Activated CD4-positive, alpha-beta T cell treated with anti-CD3 and anti-CD28 coated beads, Interleukin-2, amount 10 ng/mL, durations not matched to agents 24 days and 14 days (primary cell): ENCODE results near the gene GRIPAP1. TPM values are rescaled to one million over a fixed set of nuclear protein-coding genes. Genes with fewer than 3 reads are reported as not detected.

Experiments used
- DNase-seq: peaks from one replicate; pipeline ENCODE4 v3.0.0; 2022
- H3K27ac Mint-ChIP-seq: one replicate; pipeline ENCODE4 v1.8.0; 2022; ENCODE audit warnings: mild to moderate bottlenecking, mixed read lengths
- H3K27me3 Mint-ChIP-seq: one replicate; pipeline ENCODE4 v1.8.0; 2022; ENCODE audit warnings: mixed read lengths
- H3K36me3 Mint-ChIP-seq: one replicate; pipeline ENCODE4 v1.8.0; 2022; ENCODE audit warnings: low read depth, mild to moderate bottlenecking, mixed read lengths
- H3K4me1 Mint-ChIP-seq: one replicate; pipeline ENCODE4 v1.8.0; 2021; ENCODE audit warnings: mixed read lengths
- H3K4me3 Mint-ChIP-seq: one replicate; pipeline ENCODE4 v1.8.0; 2022; ENCODE audit warnings: mild to moderate bottlenecking, moderate library complexity, mixed read lengths
- H3K9me3 Mint-ChIP-seq: one replicate; pipeline ENCODE4 v1.8.0; 2021; ENCODE audit warnings: mixed read lengths
- intact Hi-C: fragments of 100-400 bp; cut with micrococcal nuclease; formaldehyde crosslinking; loops from one replicate; pipeline ENCODE4 v1.15.1; 2023
- total RNA-seq: library from RNA; stranded (reverse); gene quantifications from 2 replicates; pipeline ENCODE4 v1.2.3, GENCODE V29; 2022

The GRIPAP1 gene
- total RNA-seq, 1 donor from 2014 or later, result 85.7 TPM

DNA sequence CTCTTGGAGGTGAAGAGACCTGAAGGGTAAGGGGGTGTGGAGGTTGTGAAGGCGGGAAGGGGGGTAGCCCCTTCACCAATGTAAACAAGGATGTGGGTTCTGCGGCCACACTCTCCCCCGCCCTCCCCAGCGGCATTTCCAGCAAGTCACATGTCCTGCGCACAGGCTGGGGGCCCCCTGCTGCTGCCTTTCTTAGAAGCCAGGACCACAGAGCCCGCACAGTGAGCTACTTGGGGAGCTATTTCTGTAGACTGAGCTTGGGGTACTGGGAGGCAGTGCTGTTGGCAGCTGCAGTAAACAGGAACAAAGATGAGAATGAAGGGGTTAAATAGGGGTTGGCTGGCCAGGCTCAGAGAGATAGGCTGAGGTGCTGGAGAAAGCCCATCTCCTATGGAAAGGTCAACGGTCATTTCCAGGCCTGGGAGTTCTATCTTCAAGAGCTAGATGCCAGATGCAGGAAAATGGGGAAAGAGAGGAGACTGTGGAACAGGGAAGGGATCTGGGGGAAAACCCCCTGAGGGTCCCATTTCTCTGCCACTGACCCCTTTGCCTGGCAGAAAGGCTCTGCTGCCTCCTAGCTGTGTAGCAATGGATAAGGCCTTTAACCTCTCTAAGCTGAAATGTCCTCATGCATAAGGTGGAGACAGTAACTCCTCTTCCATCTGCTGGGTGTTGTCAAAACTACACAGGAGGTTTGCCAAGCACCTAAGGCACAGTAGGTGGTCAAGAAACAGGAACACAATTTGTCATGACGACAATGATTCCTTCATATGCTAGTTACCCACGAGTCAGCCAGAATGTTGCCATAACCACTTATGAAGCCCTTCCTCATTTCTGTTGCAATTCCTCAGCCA, 64.8 kb downstream of the GRIPAP1 start:
- peak; percentile 96 for DNase-seq
- peaks cover 54% of the 10 kb centered on the region for H3K36me3 Mint-ChIP-seq
- peak overlapping the region; percentile 82 for H3K4me3 Mint-ChIP-seq
- H3K27me3 Mint-ChIP-seq, result no peaks in the 10 kb centered on the region
- peak overlapping the region; percentile 96 for H3K27ac Mint-ChIP-seq
- H3K4me1 Mint-ChIP-seq, result peaks cover 72% of the 10 kb centered on the region
- intact Hi-C loops, result loop anchor here (1.0 to 5.0 kb wide), 3 partner anchors 18 to 335 kb away; partner anchors contain the start of gene PIM2
- H3K9me3 Mint-ChIP-seq, result no peaks in the 10 kb centered on the region

DNA sequence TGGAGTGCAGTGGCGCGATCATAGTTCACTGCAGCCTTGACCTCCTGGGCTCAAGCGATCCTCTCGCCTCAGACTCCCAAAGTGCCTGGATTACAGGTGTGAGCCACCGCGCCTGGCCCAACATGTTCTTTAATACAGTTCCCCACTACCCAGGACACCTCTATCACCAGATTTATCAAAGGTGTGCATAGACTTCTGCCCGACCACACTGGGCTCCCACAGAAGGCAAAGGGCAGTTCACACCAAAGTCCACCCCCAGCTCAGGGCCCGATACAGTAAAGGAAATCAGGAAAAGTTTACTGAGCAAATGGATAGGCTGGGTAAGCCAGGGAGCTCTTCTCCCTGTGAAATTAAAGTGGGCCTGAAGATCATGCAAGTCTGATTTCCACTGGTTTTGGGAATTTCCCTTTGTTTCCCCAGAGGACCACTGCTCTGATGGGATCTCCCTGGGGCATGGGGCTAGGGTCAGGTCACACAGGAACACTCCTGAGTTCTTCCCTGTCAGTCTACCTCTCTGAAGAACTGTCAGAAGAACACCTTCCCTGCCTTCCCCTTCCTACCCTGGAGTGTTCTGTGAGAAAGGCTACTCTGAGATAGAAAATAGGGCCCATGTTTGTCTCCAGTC, 65.5 kb downstream of the GRIPAP1 start:
- intact Hi-C loops, result loop anchor here (1.0 to 5.0 kb wide), 3 partner anchors 17 to 336 kb away; partner anchors contain the start of gene PIM2
- DNase-seq, result no peak
- no peaks in the 10 kb centered on the region for H3K9me3 Mint-ChIP-seq
- H3K27ac Mint-ChIP-seq, result peak overlapping the region; percentile 96
- no peaks in the 10 kb centered on the region for H3K27me3 Mint-ChIP-seq
- H3K4me1 Mint-ChIP-seq, result peaks cover 64% of the 10 kb centered on the region
- H3K4me3 Mint-ChIP-seq, result peak overlapping the region; percentile 82
- peaks cover 49% of the 10 kb centered on the region for H3K36me3 Mint-ChIP-seq

DNA sequence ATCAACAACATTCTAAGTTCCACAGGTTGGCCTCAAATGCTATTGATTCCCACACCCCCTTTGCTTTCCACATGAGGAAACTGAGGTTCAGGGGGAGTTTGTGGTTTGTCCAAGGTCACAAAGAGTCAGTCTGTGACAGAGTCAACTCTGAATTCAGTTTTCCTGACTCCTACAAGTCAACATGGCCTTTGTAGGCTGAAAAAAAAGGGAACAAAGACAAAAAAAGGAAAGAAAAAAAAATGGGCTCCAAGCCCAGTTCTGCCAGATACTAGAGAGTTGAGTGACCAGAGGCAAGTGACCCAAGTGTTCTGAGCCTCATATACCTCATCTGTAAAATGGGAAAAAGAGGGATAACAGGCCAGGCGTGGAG, 66.8 kb downstream of the GRIPAP1 start:
- intact Hi-C loops, result loop anchor here (5.0 kb wide), 1 partner anchor 337 kb away; no protein-coding TSS in a partner anchor
- H3K36me3 Mint-ChIP-seq, result peaks cover 49% of the 10 kb centered on the region
- peaks cover 57% of the 10 kb centered on the region for H3K4me1 Mint-ChIP-seq
- DNase-seq, result no peak
- H3K9me3 Mint-ChIP-seq, result no peaks in the 10 kb centered on the region
- H3K4me3 Mint-ChIP-seq, result peak overlapping the region; percentile 78
- H3K27me3 Mint-ChIP-seq, result no peaks in the 10 kb centered on the region
- peak overlapping the region; percentile 96 for H3K27ac Mint-ChIP-seq

DNA sequence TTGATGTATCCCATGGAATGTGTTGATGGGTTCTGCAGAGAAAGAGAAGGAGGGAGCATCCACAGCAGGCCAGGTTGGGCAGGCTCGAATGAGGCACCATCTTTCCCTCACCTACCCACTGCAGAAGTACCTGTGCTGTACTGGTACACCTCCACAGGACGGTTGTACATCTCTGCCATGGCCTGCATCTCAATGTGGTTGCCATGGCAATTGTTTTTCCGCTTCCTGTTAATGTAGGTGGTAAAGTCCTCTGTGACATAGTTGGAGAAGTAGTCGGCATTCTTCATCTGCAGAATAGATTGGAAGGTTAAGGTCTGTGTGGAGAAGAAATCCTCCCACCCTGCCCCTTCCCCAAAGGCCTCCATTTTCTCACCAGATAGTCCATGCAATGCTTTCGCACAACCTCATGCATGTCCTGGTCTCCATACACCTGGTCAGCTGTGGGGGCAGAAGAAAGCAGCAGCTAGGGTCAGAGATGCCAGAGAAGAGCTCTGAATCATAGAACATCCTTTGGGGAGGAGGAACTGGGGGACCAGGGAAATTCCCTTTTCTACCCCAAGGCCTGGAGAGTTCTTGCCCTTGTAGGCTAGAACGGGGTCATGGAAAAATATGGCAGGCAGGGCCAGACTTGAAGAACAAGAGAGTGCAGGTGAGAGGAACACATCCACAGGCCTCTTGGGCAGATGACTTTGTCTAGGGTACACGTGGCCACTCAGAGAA, 67.3 kb downstream of the GRIPAP1 start:
- peak; percentile 83 for DNase-seq
- H3K9me3 Mint-ChIP-seq, result no peaks in the 10 kb centered on the region
- intact Hi-C loops, result loop anchor here (5.0 kb wide), 1 partner anchor 338 kb away; no protein-coding TSS in a partner anchor
- peaks cover 52% of the 10 kb centered on the region for H3K4me1 Mint-ChIP-seq
- H3K27me3 Mint-ChIP-seq, result no peaks in the 10 kb centered on the region
- peak overlapping the region; percentile 96 for H3K27ac Mint-ChIP-seq
- H3K36me3 Mint-ChIP-seq, result peaks cover 48% of the 10 kb centered on the region
- peak overlapping the region; percentile 78 for H3K4me3 Mint-ChIP-seq

DNA sequence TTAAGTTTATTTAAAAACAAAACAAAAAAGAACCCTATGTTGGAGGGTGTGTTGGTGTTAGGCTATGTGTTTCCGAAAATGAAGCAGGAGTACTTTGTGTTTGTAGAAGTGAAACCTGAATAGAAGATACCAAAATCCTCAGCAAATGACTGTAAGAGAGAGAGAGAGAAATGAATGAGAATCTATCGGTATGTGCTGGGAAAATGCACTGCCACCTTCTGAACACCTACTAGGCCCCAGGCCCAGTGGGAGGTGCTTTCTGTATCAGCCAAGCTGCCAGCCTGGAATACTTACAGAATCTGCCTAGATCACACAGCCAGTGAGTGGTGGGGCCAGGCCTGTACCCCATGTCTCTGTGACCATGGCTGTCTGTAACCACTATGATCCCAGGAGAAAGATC, 68.3 kb downstream of the GRIPAP1 start:
- H3K4me1 Mint-ChIP-seq, result peaks cover 42% of the 10 kb centered on the region
- no peaks in the 10 kb centered on the region for H3K27me3 Mint-ChIP-seq
- H3K36me3 Mint-ChIP-seq, result peaks cover 51% of the 10 kb centered on the region
- intact Hi-C loops, result no loop called here
- peak overlapping the region; percentile 96 for H3K27ac Mint-ChIP-seq
- peak overlapping the region; percentile 78 for H3K4me3 Mint-ChIP-seq
- DNase-seq, result no peak
- H3K9me3 Mint-ChIP-seq, result no peaks in the 10 kb centered on the region

DNA sequence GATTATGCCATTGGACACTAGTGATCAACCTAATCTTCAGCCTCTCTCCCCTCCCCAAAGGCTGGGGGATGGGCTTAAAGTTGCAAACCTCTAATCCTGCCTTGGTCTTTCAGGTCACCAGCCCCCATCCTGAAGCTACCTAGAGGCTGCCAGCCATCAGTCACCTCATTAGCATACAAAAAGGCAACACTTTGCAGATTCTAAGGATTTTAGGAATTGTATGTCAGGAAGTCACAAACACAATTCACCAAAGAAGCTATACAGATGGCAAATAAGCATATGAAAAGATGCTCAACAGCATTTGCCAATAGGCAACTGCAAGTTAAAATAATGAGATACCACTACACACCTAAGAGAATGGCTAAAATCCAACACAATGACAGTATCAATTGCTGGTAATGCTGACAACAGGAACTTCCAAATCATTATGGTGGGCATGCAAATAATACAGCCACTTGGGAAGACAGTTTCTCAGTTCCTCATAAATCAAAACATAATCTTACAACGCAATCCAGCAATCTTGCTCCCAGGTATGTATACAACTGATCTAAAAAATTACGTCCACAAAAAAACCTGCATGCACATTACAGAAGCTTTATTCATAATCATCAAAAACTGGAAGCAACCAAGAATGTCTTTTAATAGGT, 74.2 kb downstream of the GRIPAP1 start:
- Mint-ChIP-seq H3K27ac (no peak overlapping the region), H3K4me1 (peaks cover 17% of the 10 kb centered on the region), H3K36me3 (peaks cover 39% of the 10 kb centered on the region), H3K27me3 (no peaks in the 10 kb centered on the region), H3K4me3 (no peak overlapping the region), H3K9me3 (no peaks in the 10 kb centered on the region)
- no peak for DNase-seq
- intact Hi-C loops, result no loop called here

DNA sequence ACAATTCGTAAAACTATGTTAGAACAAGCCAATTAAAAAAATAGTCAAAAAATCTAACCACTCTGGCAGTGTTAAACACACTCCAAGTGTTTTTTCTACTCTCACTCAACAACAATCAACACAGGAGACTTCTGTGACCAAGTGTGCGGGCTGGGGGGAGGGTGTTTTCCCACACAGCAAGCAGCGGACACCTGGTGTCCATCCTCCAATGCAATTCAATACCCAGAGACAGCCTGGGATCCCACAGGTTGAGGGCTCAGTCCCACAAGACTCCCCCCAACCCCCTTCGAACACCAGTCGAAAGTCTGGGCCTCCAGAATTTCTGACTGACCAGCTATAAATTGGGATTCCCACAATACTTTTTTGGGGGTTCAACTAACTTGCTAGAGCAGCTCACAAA, 74.9 kb downstream of the GRIPAP1 start:
- Mint-ChIP-seq H3K27ac (no peak overlapping the region), H3K36me3 (peaks cover 40% of the 10 kb centered on the region), H3K4me3 (no peak overlapping the region)

DNA sequence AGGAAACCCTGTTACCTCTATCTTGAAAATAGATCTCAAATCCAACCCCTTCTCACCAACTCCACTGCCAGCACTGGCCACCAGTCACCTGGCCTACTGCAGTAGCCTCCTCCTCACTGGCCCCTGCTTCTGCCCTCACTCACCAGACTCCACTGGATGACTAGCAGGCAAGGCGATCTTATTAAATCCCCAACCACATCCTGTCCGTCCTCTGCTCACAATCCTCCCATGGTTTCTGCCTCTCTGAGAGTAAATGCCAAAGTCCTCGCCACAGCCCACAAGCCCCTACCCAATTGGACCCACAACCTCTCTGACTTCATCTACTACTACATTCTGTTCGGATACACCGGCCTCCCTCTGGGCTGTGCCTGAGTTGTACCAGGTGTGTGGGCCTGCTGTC, 77.8 kb downstream of the GRIPAP1 start:
- intact Hi-C loops, result no loop called here
- H3K27ac Mint-ChIP-seq, result peak overlapping the region; percentile 50
- no peak for DNase-seq
- peak overlapping the region; percentile 7 for H3K4me3 Mint-ChIP-seq
- H3K9me3 Mint-ChIP-seq, result no peaks in the 10 kb centered on the region
- no peaks in the 10 kb centered on the region for H3K27me3 Mint-ChIP-seq
- H3K36me3 Mint-ChIP-seq, result peaks cover 36% of the 10 kb centered on the region
- H3K4me1 Mint-ChIP-seq, result peaks cover 36% of the 10 kb centered on the region

More for the DNA sequence above, 74.9 kb downstream of the GRIPAP1 start:
- Mint-ChIP-seq H3K27me3 (no peaks in the 10 kb centered on the region), H3K4me1 (peaks cover 18% of the 10 kb centered on the region), H3K9me3 (no peaks in the 10 kb centered on the region)
- DNase-seq, result no peak
- intact Hi-C loops, result no loop called here

DNA sequence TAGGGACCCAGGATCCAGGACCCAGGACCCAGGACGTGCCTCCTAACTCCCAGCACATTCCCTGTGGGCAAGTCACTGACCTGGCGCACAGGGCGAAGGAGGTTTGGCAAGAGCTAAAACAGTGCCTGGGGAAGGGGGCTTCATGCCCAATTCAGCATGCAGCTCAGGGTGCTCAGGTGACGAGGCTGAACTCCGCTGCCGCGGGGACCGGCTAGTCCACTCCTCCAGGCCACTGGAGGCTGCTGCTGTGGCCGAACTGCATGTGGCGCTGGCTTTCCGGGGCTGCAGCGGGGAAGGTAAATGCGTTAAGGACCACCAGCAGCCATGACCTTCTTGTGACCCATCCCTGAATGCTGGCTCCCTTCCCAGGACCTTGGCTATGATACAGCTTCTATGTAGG, 78.3 kb downstream of the GRIPAP1 start:
- H3K27me3 Mint-ChIP-seq, result no peaks in the 10 kb centered on the region
- H3K4me1 Mint-ChIP-seq, result peaks cover 36% of the 10 kb centered on the region
- no peak overlapping the region for H3K4me3 Mint-ChIP-seq
- intact Hi-C loops, result no loop called here
- no peaks in the 10 kb centered on the region for H3K9me3 Mint-ChIP-seq
- H3K36me3 Mint-ChIP-seq, result peaks cover 36% of the 10 kb centered on the region
- H3K27ac Mint-ChIP-seq, result peak overlapping the region; percentile 50
- no peak for DNase-seq

Other genes starting within 250 kb of the GRIPAP1 start
- not detected in 2 replicates for gene GLOD5, start 240.5 kb downstream of the GRIPAP1 start, total RNA-seq
- not detected in 2 replicates for gene GATA1, start 215.7 kb downstream of the GRIPAP1 start, total RNA-seq
- gene HDAC6, start 200.2 kb downstream of the GRIPAP1 start, total RNA-seq, result 50.6 and 55.2 TPM in 2 replicates
- gene ERAS, start 175.8 kb downstream of the GRIPAP1 start, total RNA-seq, result not detected in 2 replicates
- gene PCSK1N, start 166.7 kb downstream of the GRIPAP1 start, total RNA-seq, result 0.33 TPM in 1 of 2 replicates, not detected in the other
- gene TIMM17B, start 104.5 kb downstream of the GRIPAP1 start, total RNA-seq, result 72.0 and 75.1 TPM in 2 replicates
- 104 and 114 TPM in 2 replicates for gene PQBP1, start 104.3 kb downstream of the GRIPAP1 start, total RNA-seq
- gene SLC35A2, start 90.6 kb downstream of the GRIPAP1 start, total RNA-seq, result 19.5 and 22.8 TPM in 2 replicates
- gene PIM2, start 83.2 kb downstream of the GRIPAP1 start, total RNA-seq, result 391 and 394 TPM in 2 replicates
- 76.2 and 76.7 TPM in 2 replicates for gene OTUD5, start 44.7 kb downstream of the GRIPAP1 start, total RNA-seq
- gene KCND1, start 30.4 kb downstream of the GRIPAP1 start, total RNA-seq, result 2.5 and 3.5 TPM in 2 replicates
- 28.8 and 30.8 TPM in 2 replicates for gene TFE3, start 41.1 kb upstream of the GRIPAP1 start, total RNA-seq
- gene CCDC120, start 56.7 kb upstream of the GRIPAP1 start, total RNA-seq, result 4.4 and 4.5 TPM in 2 replicates
- 12.5 and 15.9 TPM in 2 replicates for gene PRAF2, start 71.7 kb upstream of the GRIPAP1 start, total RNA-seq
- gene WDR45, start 77.6 kb upstream of the GRIPAP1 start, total RNA-seq, result 38.7 and 40.8 TPM in 2 replicates
- gene GPKOW, start 121.5 kb upstream of the GRIPAP1 start, total RNA-seq, result 24.7 TPM in 2 replicates
- gene MAGIX, start 160.5 kb upstream of the GRIPAP1 start, total RNA-seq, result 0.96 and 1.1 TPM in 2 replicates
- 84.4 and 91.4 TPM in 2 replicates for gene PLP2, start 169.6 kb upstream of the GRIPAP1 start, total RNA-seq
- 21.9 and 22.7 TPM in 2 replicates for gene PRICKLE3, start 184.1 kb upstream of the GRIPAP1 start, total RNA-seq
- 4.9 and 5.3 TPM in 2 replicates for gene SYP, start 197.9 kb upstream of the GRIPAP1 start, total RNA-seq
- gene CACNA1F, start 231.1 kb upstream of the GRIPAP1 start, total RNA-seq, result 0.07 and 0.14 TPM in 2 replicates
- gene CCDC22, start 233.2 kb upstream of the GRIPAP1 start, total RNA-seq, result 25.6 and 25.8 TPM in 2 replicates